Measurements from ENCODE around the gene ARHGAP9.
"Not testable (repeated sequence)": the region's sequence is repeated elsewhere in the genome, so short reads cannot be mapped to it uniquely, and the experiment has no call there.

ARHGAP9 gene

DNA sequence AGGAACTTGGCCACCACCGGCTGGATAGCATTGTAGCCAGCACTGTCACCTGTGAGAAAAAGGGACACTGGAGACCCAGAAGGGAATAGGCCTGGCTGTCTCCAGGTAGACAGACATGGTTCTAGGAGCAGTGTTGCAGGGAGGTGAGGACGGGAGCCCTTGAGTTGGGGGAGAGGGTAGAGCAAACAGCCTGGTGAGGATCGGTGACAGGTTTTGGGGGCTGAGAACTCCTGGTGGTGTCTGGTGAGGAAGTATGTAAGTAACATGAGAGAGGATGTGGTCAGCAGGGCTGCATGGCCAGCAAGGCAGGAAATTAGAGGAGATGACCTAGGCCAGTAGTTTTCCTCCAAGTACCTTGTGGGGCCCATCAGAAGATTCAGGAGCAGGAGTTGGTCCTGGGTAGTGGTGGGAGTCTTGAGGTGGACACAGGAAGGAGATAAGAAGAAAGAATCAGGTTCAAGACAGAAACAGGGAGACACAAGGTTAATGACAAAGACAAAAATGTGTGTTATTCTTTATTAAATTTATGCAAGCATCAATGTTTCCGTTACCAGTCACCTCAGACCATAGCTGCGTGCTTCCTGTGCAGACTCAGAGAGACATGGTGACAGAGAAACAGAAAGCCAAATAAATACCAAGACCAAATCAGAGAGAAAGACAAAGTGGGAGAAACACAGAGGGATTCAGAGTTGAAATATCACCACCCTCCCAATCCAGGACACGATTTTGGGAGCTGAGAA, at the start of gene ARHGAP9:
ARHGAP9 (minus strand) TSS at position 491 of the 740 bp plus-strand sequence; CDS start at position 31, 460 bp downstream.
- no peak for DNase-seq

DNA sequence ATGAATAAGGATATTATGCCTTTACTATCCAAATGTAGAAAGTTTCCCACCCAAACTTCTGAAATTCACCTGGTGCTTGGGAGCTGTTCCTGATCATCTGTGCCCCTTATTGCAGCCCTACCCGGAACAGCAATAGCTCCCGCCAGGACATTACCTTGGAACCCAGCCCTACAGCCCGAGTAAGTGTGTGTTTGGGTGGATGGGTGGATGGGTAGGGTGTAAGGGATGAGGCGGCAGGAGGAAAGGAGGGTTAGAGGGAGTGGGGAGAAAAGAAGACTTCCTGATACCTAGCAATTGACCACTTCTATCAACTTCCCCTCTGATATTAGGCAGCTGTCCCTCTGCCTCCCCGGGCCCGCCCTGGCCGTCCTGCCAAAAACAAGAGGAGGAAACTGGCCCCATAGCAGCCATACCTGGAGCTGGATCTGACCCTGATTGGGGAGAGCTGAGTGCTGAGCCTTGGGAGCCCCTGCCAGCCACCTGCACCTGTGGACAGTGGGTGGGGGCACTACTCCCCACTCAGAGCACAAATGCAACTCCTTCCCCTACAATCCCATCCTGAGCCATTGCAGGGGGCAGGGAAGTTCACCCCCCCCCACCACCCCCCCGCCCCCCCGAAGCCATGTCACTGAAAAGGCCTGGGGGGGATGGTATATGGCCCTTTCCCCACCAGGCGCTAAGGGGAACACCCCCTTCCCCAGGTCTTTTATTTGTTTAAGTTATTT, 49.3 kb upstream of the ARHGAP9 start:
- DNase-seq = no peak

DNA sequence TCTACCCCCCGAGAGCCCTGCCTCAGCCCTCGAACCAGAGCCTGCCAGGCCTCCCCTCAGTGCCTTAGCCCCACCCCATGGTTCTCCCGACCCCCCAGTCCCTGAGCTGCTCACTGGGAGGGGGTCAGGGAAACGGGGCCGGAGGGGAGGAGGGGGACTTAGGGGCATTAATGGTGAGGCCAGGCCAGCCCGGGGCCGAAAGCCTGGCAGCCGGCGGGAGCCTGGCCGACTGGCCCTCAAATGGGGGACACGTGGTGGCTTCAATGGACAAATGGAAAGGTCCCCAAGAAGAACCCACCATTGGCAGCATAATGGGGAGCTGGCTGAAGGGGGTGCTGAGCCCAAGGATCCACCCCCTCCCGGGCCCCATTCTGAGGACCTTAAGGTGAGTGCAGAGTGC, 48.5 kb upstream of the ARHGAP9 start:
- no peak for DNase-seq

GRCh38 chr12:57527184-57527583, 47.5 kb upstream of the ARHGAP9 start:
- DNase-seq = no peak

- no peak for DNase-seq
Measured at GRCh38 chr12:57526477-57527126, 46.9 kb upstream of the ARHGAP9 start.

GRCh38 chr12:57525615-57526383, 46.1 kb upstream of the ARHGAP9 start:
- no peak for DNase-seq

GRCh38 chr12:57524814-57525614, 45.3 kb upstream of the ARHGAP9 start:
- DNase-seq = no peak

GRCh38 chr12:57523706-57524614, 44.3 kb upstream of the ARHGAP9 start:
- DNase-seq = no peak

- peak; percentile 40 for DNase-seq
Measured at GRCh38 chr12:57522887-57523705, 43.4 kb upstream of the ARHGAP9 start.

DNA sequence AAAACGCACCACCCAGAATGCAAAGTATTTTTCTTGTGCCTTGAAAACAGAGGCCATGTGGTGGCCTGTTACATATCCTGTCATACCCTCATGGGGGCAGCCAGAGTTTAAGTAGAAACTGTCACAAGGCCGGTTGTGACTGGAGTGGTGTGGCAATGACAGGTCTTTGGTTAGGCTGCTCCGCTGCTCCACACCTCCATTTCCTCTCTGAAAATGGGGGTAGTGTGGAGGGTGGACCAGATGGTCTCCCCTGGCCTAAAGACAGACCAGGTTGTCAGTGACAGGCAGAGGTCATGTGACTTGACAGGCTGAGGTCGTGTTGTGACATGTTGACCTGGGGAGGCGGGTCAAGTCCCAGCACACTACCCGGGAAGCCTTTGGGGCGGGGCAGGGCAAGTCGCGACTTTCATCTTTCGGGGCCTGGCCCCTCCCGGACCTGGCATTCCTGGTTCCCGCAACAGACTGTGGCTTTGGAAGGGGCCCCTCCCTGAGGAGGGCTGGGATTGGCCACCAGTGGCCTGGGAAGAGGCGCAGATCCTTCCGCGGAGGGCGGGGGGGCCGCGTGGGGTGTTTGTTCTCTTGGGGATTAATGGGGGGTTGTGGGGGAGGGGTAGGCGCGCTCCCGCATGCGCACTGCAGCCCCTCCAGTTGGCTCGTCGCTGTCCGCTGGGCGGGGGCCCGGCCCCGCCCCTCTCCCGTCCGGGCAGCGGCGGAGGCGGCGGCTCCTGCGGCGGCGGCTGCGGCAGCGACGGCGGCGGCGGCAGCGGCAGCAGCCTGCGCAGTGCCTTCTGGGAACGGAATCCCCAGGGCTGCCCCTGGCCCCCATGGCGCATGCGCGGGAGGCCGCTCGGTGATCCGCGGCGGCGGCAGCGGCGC, 42.6 kb upstream of the ARHGAP9 start, which contains the start of gene MBD6:
MBD6 (plus strand) TSS at position 814 of the 876 bp plus-strand sequence. CDS start 1,480 bp downstream, outside the sequence.
- peak; percentile 78 for DNase-seq

GRCh38 chr12:57521525-57522010, 41.9 kb upstream of the ARHGAP9 start:
- DNase-seq = peak; percentile 11

GRCh38 chr12:57520053-57520818, 40.6 kb upstream of the ARHGAP9 start, which contains the start of gene DDIT3:
TSS of gene DDIT3 (minus strand) at chr12:57520514. CDS start at chr12:57517406, 3,108 bp downstream.
- peak; percentile 99 for DNase-seq

DNA sequence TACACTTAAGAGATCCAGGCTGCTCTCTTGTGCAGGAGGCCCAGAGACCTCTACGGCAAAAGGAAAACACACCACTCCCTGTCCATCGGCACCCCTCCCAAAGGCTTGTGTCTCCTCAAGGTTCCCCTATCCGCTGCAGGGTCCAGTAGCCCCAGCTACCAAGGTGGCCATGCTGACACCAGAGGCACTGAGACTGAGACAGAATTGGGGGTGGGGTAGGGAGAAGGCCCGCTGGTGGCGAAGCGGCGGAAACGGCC, 40.1 kb upstream of the ARHGAP9 start:
- no peak for DNase-seq

GRCh38 chr12:57518920-57519795, 39.5 kb upstream of the ARHGAP9 start:
- no peak for DNase-seq

GRCh38 chr12:57518176-57518919, 38.7 kb upstream of the ARHGAP9 start:
- no peak for DNase-seq

DNA sequence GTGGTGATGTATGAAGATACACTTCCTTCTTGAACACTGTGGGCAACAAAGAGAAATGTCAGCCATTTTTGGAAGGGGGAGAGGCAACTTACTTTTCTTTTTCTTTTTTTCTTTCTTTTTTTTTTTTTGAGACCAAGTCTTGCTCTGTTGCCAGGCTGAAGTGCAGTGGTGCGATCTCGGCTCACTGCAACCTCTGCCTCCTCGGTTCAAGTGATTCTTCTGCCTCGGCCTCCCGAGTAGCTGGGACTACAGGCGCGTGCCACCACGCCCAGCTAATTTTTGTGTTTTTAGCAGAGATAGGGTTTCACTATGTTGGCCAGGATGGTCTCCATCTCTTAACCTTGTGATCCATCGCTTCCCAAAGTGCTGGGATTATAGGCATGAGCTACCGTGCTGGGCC, 38.1 kb upstream of the ARHGAP9 start:
- not testable (repeated sequence) for DNase-seq

Data from activated T-cell treated with anti-CD3 and anti-CD28 coated beads for 4 hours (primary cell).